PC-9 (cell line): ENCODE measurements around the gene ZNF346.

Experiments used
- EZH2 ChIP-seq: fragments of 200-600 bp; sonication (generic); IDR thresholded peaks from 2 replicates; pipeline ENCODE4 v1.8.0; 2017; ENCODE audit warnings: antibody characterized with exemption, low read depth
- TF ChIP-seq, protein P1 (sequence below): fragments of 200-600 bp; sonication (generic); conservative IDR thresholded peaks from 2 replicates; pipeline ENCODE4 v1.6.1; 2017; ENCODE audit warnings: mixed run types, antibody characterized with exemption, mild to moderate bottlenecking, moderate library complexity

DNA sequence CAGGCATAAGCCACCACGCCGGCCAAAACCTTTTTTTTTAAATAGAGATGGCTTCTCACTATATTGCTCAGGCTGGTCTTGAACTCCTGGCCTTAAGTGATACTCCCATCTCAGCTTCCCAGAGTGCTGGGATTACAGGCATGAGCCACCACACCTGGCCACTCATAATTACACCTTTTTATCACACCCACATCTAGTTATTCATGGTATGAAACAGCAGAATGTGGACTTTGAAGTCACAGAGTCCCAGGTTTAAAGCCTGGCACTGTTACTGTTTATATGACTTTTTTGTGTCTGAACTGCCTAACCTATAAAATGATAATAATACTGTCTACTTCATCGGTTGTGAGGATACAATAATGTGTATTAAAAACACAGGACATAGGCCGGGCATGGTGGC is 23.1 kb downstream of the ZNF346 start:
- TF ChIP-seq, protein P1, sequence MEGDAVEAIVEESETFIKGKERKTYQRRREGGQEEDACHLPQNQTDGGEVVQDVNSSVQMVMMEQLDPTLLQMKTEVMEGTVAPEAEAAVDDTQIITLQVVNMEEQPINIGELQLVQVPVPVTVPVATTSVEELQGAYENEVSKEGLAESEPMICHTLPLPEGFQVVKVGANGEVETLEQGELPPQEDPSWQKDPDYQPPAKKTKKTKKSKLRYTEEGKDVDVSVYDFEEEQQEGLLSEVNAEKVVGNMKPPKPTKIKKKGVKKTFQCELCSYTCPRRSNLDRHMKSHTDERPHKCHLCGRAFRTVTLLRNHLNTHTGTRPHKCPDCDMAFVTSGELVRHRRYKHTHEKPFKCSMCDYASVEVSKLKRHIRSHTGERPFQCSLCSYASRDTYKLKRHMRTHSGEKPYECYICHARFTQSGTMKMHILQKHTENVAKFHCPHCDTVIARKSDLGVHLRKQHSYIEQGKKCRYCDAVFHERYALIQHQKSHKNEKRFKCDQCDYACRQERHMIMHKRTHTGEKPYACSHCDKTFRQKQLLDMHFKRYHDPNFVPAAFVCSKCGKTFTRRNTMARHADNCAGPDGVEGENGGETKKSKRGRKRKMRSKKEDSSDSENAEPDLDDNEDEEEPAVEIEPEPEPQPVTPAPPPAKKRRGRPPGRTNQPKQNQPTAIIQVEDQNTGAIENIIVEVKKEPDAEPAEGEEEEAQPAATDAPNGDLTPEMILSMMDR: no peak
- TF ChIP-seq EZH2: no peak
